Activated CD4-positive, alpha-beta T cell treated with anti-CD3 and anti-CD28 coated beads, Interleukin-2, amount 50 U/mL, for 1 hour (primary cell): ENCODE data around the gene SMAD7.

Experiments
- DNase-seq: peaks from one replicate; pipeline ENCODE4 v3.0.0-alpha.2; 2020

SMAD7 gene

GRCh38 chr18:48913201-48913600 is 37.6 kb downstream of the SMAD7 start:
- peak; percentile 62 for DNase-seq

GRCh38 chr18:48910972-48911545 is 39.7 kb downstream of the SMAD7 start:
- DNase-seq: no peak

GRCh38 chr18:48909721-48910120 is 41.0 kb downstream of the SMAD7 start:
- no peak for DNase-seq

DNA sequence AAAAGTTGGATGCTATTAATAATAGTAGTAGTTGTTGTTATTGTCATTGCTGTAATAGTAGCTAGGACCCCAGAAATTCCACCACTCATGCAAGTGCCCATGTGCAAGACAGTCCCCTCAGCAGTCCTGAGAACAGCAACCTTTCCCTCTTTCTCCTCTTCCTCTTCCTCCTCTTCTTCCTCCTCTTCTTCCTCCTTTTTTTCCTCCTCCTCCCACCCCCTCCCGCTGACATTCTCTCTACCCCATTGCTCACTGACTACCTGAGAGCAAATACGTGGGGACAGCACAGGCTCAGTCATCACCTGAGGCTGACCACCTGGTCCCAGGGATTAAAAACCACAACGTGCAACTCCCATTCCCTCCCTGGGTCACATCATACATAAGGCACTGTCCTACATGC is 41.8 kb downstream of the SMAD7 start:
- no peak for DNase-seq

GRCh38 chr18:48905513-48905912 is 45.3 kb downstream of the SMAD7 start:
- DNase-seq: no peak

DNA sequence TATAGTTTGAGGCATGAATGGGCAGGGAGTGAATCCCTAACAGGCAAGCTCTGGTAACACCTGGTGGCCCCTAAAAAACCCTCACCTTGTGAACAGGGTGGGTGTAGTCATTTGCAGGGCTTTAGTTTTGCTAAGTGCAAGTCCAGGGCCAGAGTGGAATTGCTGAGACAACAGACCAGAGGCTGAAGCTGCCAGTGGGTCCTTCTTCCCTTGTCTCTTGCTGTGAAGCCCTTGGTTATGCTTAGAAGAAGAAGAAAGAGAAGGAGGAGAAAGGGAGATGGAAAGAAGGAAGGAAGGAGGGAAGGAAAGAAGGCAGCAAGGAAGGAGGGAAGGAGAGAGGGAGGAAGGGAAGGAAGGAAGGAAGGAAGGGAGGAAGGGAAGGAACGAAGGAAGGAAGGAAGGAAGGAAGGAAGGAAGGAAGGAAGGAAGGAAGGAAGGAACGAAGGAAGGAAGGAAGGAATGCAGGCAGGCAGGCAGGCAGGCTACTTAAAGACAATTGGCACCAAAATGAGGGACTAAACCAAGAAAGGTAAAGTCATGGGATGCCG is 45.8 kb downstream of the SMAD7 start:
- no peak for DNase-seq

GRCh38 chr18:48904091-48904490 is 46.7 kb downstream of the SMAD7 start:
- DNase-seq: no peak

- no peak for DNase-seq
Observed at GRCh38 chr18:48902856-48903601, 47.7 kb downstream of the SMAD7 start.

GRCh38 chr18:48902023-48902855 is 48.5 kb downstream of the SMAD7 start:
- no peak for DNase-seq

DNA sequence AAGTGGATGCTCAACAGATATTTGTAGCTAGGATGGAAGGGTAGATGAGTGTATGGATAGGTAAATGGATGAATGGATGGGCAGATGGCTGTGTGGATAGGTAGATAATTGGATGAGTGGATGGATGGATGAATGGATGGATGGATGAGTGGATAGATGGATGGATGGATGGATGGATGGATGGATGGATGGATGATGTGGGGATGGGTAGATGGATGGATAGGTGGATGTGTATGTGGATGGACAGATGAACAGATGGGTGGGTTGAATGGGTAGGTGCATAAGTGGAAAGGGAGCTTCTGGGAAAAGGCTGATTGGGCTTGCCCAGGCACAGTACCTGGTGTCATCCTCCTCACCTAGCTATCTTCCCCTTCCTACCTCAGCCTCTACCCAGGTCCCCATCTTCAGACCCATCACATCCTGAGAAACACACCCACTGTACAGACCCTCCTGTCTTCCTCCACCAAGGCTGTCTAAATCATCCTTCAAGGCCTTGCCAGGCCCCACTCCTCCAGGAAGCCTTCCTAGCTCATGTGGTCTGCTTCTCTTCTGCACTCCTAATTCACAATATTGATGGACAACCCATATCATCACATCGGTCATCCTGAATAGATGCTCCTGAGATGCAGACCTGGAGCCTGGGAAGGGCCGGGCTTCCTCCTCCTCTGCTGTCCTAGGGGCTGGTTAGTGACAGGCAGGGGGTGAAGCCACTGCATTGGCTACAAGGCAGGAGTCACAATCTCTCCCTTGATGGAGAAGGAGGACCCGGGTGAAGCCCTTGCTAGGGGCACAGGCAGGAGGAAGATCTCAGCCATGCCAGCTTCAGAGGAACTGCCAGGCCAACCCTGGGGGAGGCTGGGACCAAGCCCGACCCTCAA is 49.4 kb downstream of the SMAD7 start:
- no peak for DNase-seq

DNA sequence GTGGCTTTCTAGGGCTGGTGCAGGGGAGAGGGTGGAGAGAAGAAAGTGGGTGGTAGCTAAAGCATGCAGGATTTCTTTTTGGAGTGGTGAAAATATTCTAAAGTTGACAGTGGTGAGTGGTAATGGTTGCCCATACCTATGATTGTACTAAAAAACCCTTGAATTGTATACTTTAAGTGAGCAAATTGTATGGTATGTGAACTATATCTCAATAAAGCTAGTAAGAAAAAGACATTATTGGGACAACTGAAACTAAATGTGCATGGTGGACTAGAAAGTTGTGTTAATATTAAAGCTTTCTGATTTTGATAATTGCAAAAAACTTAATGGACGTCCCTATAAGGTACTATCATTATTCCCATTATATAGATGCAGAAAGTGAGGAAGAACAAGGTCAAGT is 50.3 kb downstream of the SMAD7 start:
- no peak for DNase-seq

DNA sequence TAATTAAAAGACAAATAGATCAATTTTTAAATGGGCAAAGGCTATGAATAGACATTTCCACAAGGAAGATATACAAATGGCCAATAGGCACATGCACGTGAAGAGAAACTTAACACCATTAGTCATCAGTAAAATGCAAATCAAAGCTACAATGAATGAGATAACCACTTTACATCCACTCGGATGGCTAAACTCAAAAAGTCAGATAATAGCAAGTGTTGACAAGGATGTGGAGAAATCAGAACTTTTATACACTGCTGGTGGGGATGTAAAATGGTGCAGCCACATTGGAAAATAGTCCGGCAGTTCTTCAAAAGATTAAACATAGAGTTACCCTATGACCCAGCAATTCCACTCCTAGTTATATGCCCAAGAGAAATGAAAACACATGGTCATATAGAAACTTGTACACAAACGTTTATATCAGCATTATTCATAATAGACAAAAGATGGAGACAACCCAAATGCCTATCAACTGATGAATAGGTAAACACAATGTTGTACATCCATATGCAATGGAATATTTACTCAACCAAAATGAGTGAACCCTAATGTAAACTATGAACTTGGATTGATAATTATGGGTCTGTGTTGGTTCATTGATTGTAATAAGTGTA is 51.1 kb downstream of the SMAD7 start:
- no peak for DNase-seq

GRCh38 chr18:48898521-48898920 is 52.2 kb downstream of the SMAD7 start:
- DNase-seq: no peak

GRCh38 chr18:48897531-48897930 is 53.2 kb downstream of the SMAD7 start:
- no peak for DNase-seq

- no peak for DNase-seq
Observed at GRCh38 chr18:48896875-48897511, 53.8 kb downstream of the SMAD7 start.

- no peak for DNase-seq
Observed at GRCh38 chr18:48896326-48896874, 54.4 kb downstream of the SMAD7 start.

- no peak for DNase-seq
Observed at GRCh38 chr18:48894799-48895346, 55.9 kb downstream of the SMAD7 start.

DNA sequence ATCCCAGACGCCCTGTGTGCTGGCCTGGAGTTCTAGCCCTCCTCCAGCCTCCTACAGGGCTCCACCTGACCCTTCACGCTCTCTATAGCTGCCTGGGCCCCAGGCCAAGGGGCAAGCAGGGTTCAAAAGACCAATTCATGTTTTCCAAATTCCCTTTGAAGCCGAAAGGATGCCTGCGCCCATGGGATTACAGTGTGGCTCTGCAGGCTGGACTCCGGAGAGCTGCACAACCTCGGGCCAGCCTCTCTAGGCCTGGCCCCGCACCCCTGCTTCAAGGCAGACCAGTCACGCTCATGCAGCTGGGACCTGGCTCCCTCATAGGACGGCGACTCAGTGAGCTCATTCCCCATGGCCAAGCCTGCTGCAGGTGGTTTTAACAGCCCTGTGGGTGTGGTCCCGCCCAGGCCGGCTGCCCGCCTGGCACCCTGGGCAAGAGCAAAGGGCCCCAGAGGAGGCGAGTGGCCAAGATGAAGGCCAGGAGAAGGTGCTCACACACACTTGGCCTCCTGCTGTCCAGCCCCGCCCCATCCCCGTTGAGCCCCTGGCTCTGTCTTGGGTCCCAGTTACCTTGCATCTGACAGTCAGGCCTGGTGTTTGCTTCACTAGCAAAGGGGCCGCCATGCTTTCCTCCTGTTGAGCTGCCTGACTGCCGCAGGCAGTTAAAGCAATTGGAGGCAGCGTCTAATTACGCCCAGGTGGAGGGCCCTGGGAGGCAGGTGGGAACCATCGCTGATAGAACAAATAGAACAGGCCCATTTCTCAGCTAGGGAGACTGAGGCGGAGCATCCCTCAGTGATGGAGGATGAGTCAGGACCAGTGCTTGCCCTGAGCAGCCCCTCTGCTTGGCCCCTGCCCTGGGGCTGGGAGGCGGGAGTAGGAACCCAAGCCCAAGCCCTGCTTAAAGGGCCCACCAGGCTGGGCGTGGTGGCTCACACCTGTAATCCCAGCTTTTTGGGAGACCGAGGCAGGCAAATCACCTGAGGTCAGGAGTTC is 56.9 kb downstream of the SMAD7 start:
- no peak for DNase-seq

DNA sequence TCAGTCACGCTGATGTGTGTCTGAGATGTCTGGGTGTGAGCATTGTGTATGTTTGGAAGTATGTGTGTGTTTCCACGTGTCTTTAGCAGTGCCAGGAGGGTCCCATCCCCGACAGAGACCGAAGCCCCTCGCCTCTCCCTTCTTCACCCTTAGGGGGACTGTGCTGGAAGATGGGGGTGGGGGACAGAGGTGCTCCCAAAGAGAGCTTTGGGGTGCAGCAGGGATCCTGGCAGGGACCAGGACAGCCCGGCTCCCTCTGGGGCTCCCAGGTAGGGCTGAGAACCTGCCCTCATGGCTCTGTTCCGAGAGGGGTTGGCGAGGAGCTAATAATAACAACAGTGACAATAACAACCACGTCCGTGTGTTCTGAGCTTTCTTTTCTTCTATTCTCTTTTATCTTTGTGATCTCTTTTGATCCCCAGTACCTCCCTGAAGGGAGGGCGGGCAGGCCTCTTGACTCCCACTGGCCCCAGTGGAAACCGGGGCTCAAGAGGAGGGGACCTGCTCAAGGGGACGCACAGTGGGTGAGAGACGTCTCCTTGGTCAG is 57.6 kb downstream of the SMAD7 start:
- DNase-seq: no peak
